Measurements from ENCODE around the gene IRGM.

GRCh38 chr5:150895431-150896428 is 49.4 kb downstream of the IRGM start:
- TF ChIP-seq, protein P1, sequence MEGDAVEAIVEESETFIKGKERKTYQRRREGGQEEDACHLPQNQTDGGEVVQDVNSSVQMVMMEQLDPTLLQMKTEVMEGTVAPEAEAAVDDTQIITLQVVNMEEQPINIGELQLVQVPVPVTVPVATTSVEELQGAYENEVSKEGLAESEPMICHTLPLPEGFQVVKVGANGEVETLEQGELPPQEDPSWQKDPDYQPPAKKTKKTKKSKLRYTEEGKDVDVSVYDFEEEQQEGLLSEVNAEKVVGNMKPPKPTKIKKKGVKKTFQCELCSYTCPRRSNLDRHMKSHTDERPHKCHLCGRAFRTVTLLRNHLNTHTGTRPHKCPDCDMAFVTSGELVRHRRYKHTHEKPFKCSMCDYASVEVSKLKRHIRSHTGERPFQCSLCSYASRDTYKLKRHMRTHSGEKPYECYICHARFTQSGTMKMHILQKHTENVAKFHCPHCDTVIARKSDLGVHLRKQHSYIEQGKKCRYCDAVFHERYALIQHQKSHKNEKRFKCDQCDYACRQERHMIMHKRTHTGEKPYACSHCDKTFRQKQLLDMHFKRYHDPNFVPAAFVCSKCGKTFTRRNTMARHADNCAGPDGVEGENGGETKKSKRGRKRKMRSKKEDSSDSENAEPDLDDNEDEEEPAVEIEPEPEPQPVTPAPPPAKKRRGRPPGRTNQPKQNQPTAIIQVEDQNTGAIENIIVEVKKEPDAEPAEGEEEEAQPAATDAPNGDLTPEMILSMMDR (IDR thresholded peaks at IDR 0.05) = no peak
- TF ChIP-seq POLR2A (IDR thresholded peaks at IDR 0.05) = no peak

Data from breast epithelium (tissue), 3 donors.